Neural progenitor cell (in vitro differentiated cells): Measurements from ENCODE around the gene SEMA6B. TPM values are rescaled to one million over a fixed set of nuclear protein-coding genes. Genes with fewer than 3 reads are reported as not detected.

Experiments used
- DNase-seq: peaks from one replicate; pipeline ENCODE4 v3.0.0-alpha.2; 2016; ENCODE audit warnings: low spot score
- H2AFZ ChIP-seq: fragments of 200-600 bp; sonication (generic); replicated peaks from 2 replicates; pipeline ENCODE4 v1.6.1; 2016; ENCODE audit warnings: antibody characterized with exemption
- H3F3A ChIP-seq: fragments of 200-600 bp; sonication (generic); 2 replicates; pipeline ENCODE4 v1.6.1; 2016; ENCODE audit warnings: antibody characterized with exemption, low read depth
- H3K27ac ChIP-seq: fragments of 200-600 bp; sonication (generic); 2 replicates; pipeline ENCODE4 v1.5.1; 2016; ENCODE audit warnings: mild to moderate bottlenecking
- H3K27me3 ChIP-seq: fragments of 200-600 bp; sonication (generic); 2 replicates; pipeline ENCODE4 v1.6.1; 2016; ENCODE audit warnings: mild to moderate bottlenecking, moderate library complexity
- H3K36me3 ChIP-seq: fragments of 200-600 bp; sonication (generic); 2 replicates; pipeline ENCODE4 v1.5.1; 2016
- H3K4me1 ChIP-seq: fragments of 200-600 bp; sonication (generic); 2 replicates; pipeline ENCODE4 v1.6.1; 2016; ENCODE audit warnings: mixed run types
- H3K4me2 ChIP-seq: fragments of 200-600 bp; sonication (generic); 2 replicates; pipeline ENCODE4 v1.6.1; 2016
- H3K4me3 ChIP-seq: fragments of 200-600 bp; sonication (generic); 2 replicates; pipeline ENCODE4 v1.5.1; 2016
- H3K79me2 ChIP-seq: fragments of 200-600 bp; sonication (generic); 2 replicates; pipeline ENCODE4 v1.6.1; 2016; ENCODE audit warnings: low read depth
- H3K9ac ChIP-seq: fragments of 200-600 bp; sonication (generic); 2 replicates; pipeline ENCODE4 v1.6.1; 2016
- H3K9me3 ChIP-seq: fragments of 200-600 bp; sonication (generic); 2 replicates; pipeline ENCODE4 v1.5.1; 2016; ENCODE audit warnings: low read depth
- H4K20me1 ChIP-seq: fragments of 200-600 bp; sonication (generic); 2 replicates; pipeline ENCODE4 v1.6.1; 2016; ENCODE audit warnings: low read depth
- H3K27ac Mint-ChIP-seq: 3 replicates; pipeline ENCODE4 v1.8.0; 2021; ENCODE audit warnings: mixed read lengths
- H3K27me3 Mint-ChIP-seq: 2 replicates; pipeline ENCODE4 v1.8.0; 2022; ENCODE audit warnings: low read depth, mild to moderate bottlenecking, inconsistent platforms, moderate library complexity, mixed read lengths; ENCODE audit not compliant: insufficient read depth
- H3K36me3 Mint-ChIP-seq: 3 replicates; pipeline ENCODE4 v1.8.0; 2021; ENCODE audit warnings: mixed read lengths
- H3K4me1 Mint-ChIP-seq: 3 replicates; pipeline ENCODE4 v1.8.0; 2021; ENCODE audit warnings: mixed read lengths
- H3K4me3 Mint-ChIP-seq: 3 replicates; pipeline ENCODE4 v1.8.0; 2021; ENCODE audit warnings: mild to moderate bottlenecking, moderate library complexity, mixed read lengths
- H3K9me3 Mint-ChIP-seq: 3 replicates; pipeline ENCODE4 v1.8.0; 2020; ENCODE audit warnings: mixed read lengths
- CTCF ChIP-seq: fragments of 200-600 bp; sonication (generic); IDR thresholded peaks from 2 replicates; pipeline ENCODE4 v1.5.1; 2017; ENCODE audit warnings: antibody characterized with exemption, mild to moderate bottlenecking
- EZH2 ChIP-seq: fragments of 200-600 bp; sonication (generic); IDR thresholded peaks from 2 replicates; pipeline ENCODE4 v1.6.1; 2017; ENCODE audit warnings: antibody characterized with exemption, mild to moderate bottlenecking, moderate library complexity
- EZH2phosphoT487 ChIP-seq: fragments of 200-600 bp; sonication (generic); IDR thresholded peaks from 2 replicates; pipeline ENCODE4 v1.6.1; 2017; ENCODE audit warnings: antibody characterized with exemption
- total RNA-seq: library from RNA; depleted of rRNA; stranded (reverse); fragments of >200 nt; gene quantifications from 2 replicates; pipeline ENCODE4 v1.2.3, GENCODE V29; 2015; ENCODE audit warnings: low replicate concordance

SEMA6B gene
- total RNA-seq, 1 donor from 2014 or later = 22.6 TPM

GRCh38 chr19:4525563-4526002, 33.9 kb downstream of the SEMA6B start:
- H3K4me2 ChIP-seq = no peak overlapping the region
- H3K4me1 ChIP-seq = no peaks in the 10 kb centered on the region
- no peak overlapping the region for H3K27ac ChIP-seq
- TF ChIP-seq CTCF (no peak), EZH2 (no peak), EZH2phosphoT487 (no peak)
- peaks cover 8% of the 10 kb centered on the region for H3K27me3 Mint-ChIP-seq
- H2AFZ ChIP-seq = no peak overlapping the region
- H3K4me3 Mint-ChIP-seq = no peak overlapping the region
- no peaks in the 10 kb centered on the region for H3F3A ChIP-seq
- H3K79me2 ChIP-seq = no peaks in the 10 kb centered on the region
- no peak overlapping the region for H3K9ac ChIP-seq
- H3K27me3 ChIP-seq = peaks cover 7% of the 10 kb centered on the region
- no peak overlapping the region for H3K4me3 ChIP-seq
- no peak overlapping the region for H3K27ac Mint-ChIP-seq
- DNase-seq = no peak
- no peaks in the 10 kb centered on the region for H3K36me3 ChIP-seq
- no peaks in the 10 kb centered on the region for H3K36me3 Mint-ChIP-seq
- H4K20me1 ChIP-seq = peaks cover 3% of the 10 kb centered on the region
- H3K4me1 Mint-ChIP-seq = no peaks in the 10 kb centered on the region
- no peaks in the 10 kb centered on the region for H3K9me3 ChIP-seq
- no peaks in the 10 kb centered on the region for H3K9me3 Mint-ChIP-seq

- no peak for TF ChIP-seq EZH2
- TF ChIP-seq CTCF = peak; percentile 76
- no peak overlapping the region for H2AFZ ChIP-seq
- no peak overlapping the region for H3K27ac Mint-ChIP-seq
These were observed 34.5 kb downstream of the SEMA6B start for GRCh38 chr19:4524808-4525562.

GRCh38 chr19:4523306-4524110, 36.0 kb downstream of the SEMA6B start:
- Mint-ChIP-seq H3K27me3 (peaks cover 13% of the 10 kb centered on the region), H3K4me1 (peaks cover 3% of the 10 kb centered on the region), H3K36me3 (no peaks in the 10 kb centered on the region), H3K9me3 (peaks cover 3% of the 10 kb centered on the region), H3K27ac (no peak overlapping the region), H3K4me3 (no peak overlapping the region)
- peaks cover 7% of the 10 kb centered on the region for H3K27me3 ChIP-seq
- H3K4me1 ChIP-seq = no peaks in the 10 kb centered on the region
- no peaks in the 10 kb centered on the region for H3K36me3 ChIP-seq
- TF ChIP-seq EZH2 (no peak), CTCF (peak; percentile 63)
- H3K9me3 ChIP-seq = no peaks in the 10 kb centered on the region
- H4K20me1 ChIP-seq = peaks cover 3% of the 10 kb centered on the region
- H3K27ac ChIP-seq = no peak overlapping the region
- H3K4me3 ChIP-seq = no peak overlapping the region
- H3K9ac ChIP-seq = no peak overlapping the region
- no peak overlapping the region for H3K4me2 ChIP-seq
- H3F3A ChIP-seq = no peaks in the 10 kb centered on the region
- no peaks in the 10 kb centered on the region for H3K79me2 ChIP-seq
- H2AFZ ChIP-seq = no peak overlapping the region
- DNase-seq = peak; percentile 37

More at GRCh38 chr19:4524808-4525562, 34.5 kb downstream of the SEMA6B start:
- H3K36me3 Mint-ChIP-seq = no peaks in the 10 kb centered on the region
- H3K36me3 ChIP-seq = no peaks in the 10 kb centered on the region
- no peaks in the 10 kb centered on the region for H3K79me2 ChIP-seq
- H3K27me3 Mint-ChIP-seq = peaks cover 11% of the 10 kb centered on the region
- H3K9me3 ChIP-seq = no peaks in the 10 kb centered on the region
- DNase-seq = peak; percentile 61
- no peak overlapping the region for H3K4me3 ChIP-seq
- no peak overlapping the region for H3K27ac ChIP-seq
- H3K4me3 Mint-ChIP-seq = peak overlapping the region; percentile 52
- no peaks in the 10 kb centered on the region for H3K4me1 Mint-ChIP-seq
- H3K4me1 ChIP-seq = no peaks in the 10 kb centered on the region
- H4K20me1 ChIP-seq = peaks cover 3% of the 10 kb centered on the region
- H3K4me2 ChIP-seq = no peak overlapping the region
- H3F3A ChIP-seq = no peaks in the 10 kb centered on the region
- H3K27me3 ChIP-seq = peaks cover 7% of the 10 kb centered on the region
- H3K9ac ChIP-seq = no peak overlapping the region
- H3K9me3 Mint-ChIP-seq = peaks cover 1% of the 10 kb centered on the region
